Stimulated activated CD8-positive, alpha-beta memory T cell treated with anti-CD3 and anti-CD28 coated beads, Interleukin-2, amount 100 ng/mL, for 48 hours (primary cell): ENCODE data around the gene TRIOBP.

Experiments used
- DNase-seq, 2 donors: peaks; one replicate each; pipeline ENCODE4 v3.0.0-alpha.2; 2020; ENCODE audit warnings: low read depth in 2 of 2

The TRIOBP gene

GRCh38 chr22:37726241-37726887 is 29.5 kb downstream of the TRIOBP start:
- DNase-seq, result no peak

- DNase-seq, result no peak
Observed at GRCh38 chr22:37728620-37729019, 31.8 kb downstream of the TRIOBP start.

- DNase-seq, result no peak
Observed at GRCh38 chr22:37731804-37732471, 35.1 kb downstream of the TRIOBP start.

GRCh38 chr22:37732699-37733607 is 36.1 kb downstream of the TRIOBP start:
- no peak for DNase-seq

GRCh38 chr22:37733625-37734401 is 37.0 kb downstream of the TRIOBP start:
- DNase-seq, result no peak

- DNase-seq, result no peak
Observed at GRCh38 chr22:37734402-37734700, 37.5 kb downstream of the TRIOBP start.

GRCh38 chr22:37734964-37735451 is 38.2 kb downstream of the TRIOBP start:
- DNase-seq, result no peak

- no peak for DNase-seq
Observed at GRCh38 chr22:37739035-37739434, 42.2 kb downstream of the TRIOBP start.

- DNase-seq, result no peak
Observed at GRCh38 chr22:37739611-37740049, 42.8 kb downstream of the TRIOBP start.

- DNase-seq, result peak in 1 of 2 donors; percentile 30
Observed at GRCh38 chr22:37740455-37741311, 43.8 kb downstream of the TRIOBP start.

- no peak for DNase-seq
Observed at GRCh38 chr22:37741312-37741795, 44.5 kb downstream of the TRIOBP start.

GRCh38 chr22:37742376-37743171 is 45.7 kb downstream of the TRIOBP start:
- no peak for DNase-seq

GRCh38 chr22:37744589-37744988 is 47.7 kb downstream of the TRIOBP start:
- no peak for DNase-seq

GRCh38 chr22:37745548-37746365 is 48.9 kb downstream of the TRIOBP start:
- peak; percentile 83 to 87 for DNase-seq

GRCh38 chr22:37746366-37747079 is 49.7 kb downstream of the TRIOBP start:
- DNase-seq, result peak in 1 of 2 donors; percentile 31

- no peak for DNase-seq
Observed at GRCh38 chr22:37747080-37747714, 50.3 kb downstream of the TRIOBP start.

- no peak for DNase-seq
Observed at GRCh38 chr22:37747715-37748100, 50.9 kb downstream of the TRIOBP start.

GRCh38 chr22:37748659-37749058 is 51.8 kb downstream of the TRIOBP start:
- no peak for DNase-seq
